RCC 7860 (cell line): Measurements from ENCODE around the gene TPRN.

Source experiments
- DNase-seq: peaks from one replicate; pipeline ENCODE4 v3.0.0-alpha.2; 2015; ENCODE audit warnings: low spot score
- FAIRE-seq: peaks from 2 replicates; lab custom pipeline; 2012; peaks lifted over from hg19 to GRCh38; lab: Jason Lieb, UNC

Gene TPRN

DNA sequence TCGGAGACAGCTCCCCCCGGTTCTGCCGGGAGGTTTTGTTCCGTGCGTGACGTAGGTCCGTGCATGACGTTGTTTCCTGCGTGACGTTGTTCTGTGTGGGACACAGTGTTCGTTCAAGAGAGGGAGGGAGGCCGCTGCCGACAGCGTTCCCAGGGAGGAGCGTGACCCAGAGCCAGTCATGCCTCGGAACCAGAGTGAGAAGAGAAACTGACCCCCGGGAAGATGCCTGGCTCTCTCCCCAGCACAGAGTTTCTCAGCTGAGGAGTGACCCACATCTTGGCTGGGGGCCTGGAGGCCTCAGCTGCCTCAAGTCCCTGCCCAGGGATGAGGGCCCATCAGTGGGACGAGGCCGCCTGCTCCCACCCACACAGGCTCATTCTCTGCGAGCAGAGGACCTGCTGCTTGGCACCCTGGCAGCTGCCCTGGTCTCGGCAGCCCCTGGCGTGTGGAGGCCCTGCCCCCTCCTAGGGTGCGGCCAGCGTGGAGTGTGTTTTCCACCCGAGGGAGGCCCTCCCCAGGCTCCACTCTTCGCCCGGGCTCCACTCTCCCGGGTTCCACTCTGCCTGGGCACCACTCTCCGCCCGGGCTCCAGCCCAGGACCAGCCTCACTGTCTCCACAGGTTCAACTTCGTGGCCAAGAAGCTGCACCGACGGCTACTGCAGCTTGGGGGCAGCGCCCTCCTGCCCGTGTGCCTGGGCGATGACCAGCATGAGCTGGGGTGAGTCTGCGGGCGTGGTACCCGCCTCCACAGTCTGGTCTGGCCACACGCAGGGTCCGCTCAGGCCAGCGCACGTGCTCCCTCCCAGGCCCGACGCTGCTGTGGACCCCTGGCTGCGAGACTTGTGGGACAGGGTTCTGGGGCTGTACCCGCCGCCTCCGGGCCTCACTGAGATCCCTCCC, 12.9 kb upstream of the TPRN start:
- FAIRE-seq (no peak), DNase-seq (no peak)

GRCh38 chr9:137212520-137212919, 12.0 kb upstream of the TPRN start:
- DNase-seq (no peak), FAIRE-seq (no peak)

DNA sequence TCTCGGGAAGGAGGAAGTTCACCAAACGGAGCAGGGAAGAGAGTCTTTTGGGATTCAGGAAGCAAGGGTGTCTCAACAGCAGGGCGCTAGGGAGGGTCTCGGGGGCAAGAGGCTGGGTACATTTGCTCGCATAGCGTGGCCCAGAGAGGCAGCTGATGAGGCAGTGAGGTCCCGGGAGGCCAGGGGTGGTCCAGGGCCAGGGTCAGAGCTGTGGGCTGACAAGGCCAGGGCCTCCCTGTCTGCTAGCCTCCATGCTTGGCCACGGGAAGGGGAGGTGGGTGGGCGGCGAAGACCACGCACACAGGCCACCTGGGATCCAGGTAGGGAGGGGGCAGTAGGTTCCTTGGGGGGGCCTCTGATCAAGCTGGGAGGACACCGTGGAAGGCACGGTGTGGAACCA, 11.0 kb upstream of the TPRN start:
- DNase-seq (no peak), FAIRE-seq (no peak)

DNA sequence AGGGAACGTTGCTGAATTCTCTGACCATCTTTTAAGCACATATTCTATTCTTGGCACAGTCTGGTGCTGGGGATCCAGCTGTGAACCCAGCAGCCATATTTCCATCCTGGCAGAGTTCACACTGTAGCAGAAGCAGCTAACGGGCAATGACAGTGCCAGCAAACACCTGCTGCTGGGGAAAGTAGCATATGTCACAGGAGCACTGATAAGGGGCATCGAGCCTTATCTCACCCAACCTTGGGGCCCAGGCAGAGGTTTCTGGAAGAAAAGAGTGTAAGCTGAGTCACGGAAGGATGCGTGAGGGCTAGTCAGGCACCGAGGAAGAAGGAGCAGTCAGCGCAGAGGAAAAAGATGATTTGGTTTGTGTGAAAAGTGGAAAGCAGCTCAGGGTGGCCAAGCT, 6.1 kb upstream of the TPRN start:
- no peak for DNase-seq
- FAIRE-seq = no peak

DNA sequence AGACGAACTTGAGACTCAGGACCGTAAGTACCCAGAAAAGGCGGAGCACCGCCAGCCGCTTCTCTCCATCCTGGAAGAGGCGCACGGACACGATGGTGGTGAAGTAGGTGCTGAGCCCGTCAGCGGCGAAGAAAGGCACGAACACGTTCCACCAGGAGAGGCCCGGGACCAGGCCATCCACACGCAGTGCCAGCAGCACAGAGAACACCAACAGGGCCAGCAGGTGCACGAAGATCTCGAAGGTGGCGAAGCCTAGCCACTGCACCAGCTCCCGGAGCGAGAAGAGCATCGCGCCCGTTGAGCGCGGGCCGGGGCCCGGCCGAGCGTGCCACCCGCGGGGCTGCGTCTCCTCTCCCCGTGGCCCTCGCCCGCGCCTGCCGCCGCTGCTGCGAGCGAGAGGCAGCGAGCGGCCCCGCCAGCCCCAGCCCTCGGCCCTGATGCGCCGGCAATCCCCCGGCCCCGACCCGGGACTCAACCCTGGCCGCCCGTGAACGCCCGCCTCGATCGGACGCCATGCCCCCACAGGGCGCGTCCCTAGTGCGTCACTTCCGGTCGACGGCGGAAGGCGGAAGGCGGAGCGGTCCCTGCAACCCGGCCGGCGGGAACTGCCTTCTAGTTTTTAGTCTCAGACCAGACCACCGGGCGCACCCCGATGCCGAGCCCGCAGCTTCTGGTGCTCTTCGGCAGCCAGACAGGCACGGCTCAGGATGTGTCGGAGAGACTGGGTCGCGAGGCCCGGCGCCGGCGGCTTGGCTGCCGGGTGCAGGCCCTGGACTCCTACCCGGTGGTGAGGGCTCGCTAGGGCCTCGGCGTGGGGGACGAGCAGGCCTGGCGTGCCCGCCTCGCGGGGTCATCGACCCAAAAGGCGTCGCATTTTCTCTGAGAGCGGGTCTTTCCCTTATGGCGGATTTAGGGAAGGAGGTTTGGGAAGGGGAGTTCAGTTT, 4.9 kb upstream of the TPRN start, which contains the start of the genes NDOR1 and TMEM203:
TSS of gene NDOR1 (plus strand) at position 575 of the 944 bp plus-strand sequence. CDS start at position 653, 78 bp downstream.
TSS of gene TMEM203 (minus strand) at position 523 of the 944 bp plus-strand sequence. CDS start at position 289, 234 bp downstream.
- peak; percentile 64 for DNase-seq
- FAIRE-seq = no peak

DNA sequence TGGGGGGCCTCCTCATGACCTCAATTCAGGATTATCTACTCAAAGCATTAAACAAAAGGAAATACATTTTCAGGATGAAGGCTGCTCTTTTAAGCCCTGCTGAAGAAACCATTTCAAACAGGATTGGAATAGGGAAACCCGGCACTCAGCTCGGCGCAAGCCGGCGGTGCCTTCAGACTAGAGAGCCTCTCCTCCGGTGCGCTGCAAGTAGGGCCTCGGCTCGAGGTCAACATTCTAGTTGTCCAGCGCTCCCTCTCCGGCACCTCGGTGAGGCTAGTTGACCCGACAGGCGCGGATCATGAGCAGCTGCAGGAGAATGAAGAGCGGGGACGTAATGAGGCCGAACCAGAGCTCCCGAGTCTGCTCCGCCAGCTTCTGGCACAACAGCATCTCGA, 4.2 kb upstream of the TPRN start:
- no peak for DNase-seq
- FAIRE-seq = no peak

DNA sequence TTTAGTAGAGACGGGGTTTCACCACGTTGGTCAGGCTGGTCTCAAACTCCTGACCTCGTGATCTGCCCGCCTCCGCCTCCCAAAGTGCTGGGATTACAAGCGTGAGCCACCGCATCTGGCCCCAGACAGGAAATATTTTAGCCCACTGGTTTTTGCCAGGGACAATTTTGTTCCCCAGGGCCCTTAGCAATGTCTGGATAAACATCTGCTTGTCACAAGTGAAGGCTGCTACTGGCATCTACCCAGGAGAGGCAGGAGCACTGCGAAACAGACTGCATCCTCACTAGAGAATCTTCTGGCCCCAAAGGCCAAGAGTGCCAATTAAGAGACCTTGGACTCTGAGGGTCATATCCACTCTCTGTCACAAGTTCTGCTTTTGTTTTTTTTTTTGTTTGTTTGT, 2.4 kb upstream of the TPRN start:
- FAIRE-seq (no peak), DNase-seq (no peak)

DNA sequence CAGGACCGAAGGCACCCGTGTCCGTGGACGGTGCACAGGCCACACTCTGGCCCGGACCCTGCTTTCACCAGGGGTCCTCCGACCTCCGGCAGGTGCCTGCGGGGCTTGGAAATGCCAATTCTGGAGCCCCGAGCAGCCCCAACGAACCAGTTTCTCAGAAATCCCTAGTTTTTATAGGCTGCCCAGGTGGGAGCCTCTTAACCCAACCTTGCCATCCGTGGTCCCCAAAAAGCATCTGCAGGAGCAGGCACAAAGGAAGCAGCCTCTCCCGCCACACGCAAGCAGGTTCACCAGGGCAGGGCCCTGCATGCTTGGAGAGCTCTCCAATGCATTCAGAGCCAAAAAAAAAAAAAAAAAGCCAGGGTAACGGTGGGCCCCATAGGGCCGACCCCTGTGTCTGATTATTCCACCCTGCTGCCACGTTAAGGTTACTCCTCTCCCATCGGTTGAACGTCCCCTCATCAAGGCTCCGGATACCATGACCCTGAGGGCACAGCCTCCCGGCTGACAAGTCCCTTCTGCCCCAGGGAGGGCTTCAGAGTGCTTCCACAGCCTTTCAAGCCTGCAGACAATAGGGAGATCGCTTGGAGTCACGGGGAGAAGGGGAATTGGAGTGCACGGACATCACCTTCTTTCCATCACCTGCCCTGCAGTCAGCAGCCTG, 796 bp upstream of the TPRN start:
- DNase-seq = no peak
- FAIRE-seq = no peak

GRCh38 chr9:137199411-137200121, 975 bp downstream of the TPRN start:
- FAIRE-seq = no peak

GRCh38 chr9:137198902-137199283, 1.6 kb downstream of the TPRN start:
- FAIRE-seq = no peak
- no peak for DNase-seq

More at GRCh38 chr9:137199411-137200121, 975 bp downstream of the TPRN start:
- DNase-seq = no peak

DNA sequence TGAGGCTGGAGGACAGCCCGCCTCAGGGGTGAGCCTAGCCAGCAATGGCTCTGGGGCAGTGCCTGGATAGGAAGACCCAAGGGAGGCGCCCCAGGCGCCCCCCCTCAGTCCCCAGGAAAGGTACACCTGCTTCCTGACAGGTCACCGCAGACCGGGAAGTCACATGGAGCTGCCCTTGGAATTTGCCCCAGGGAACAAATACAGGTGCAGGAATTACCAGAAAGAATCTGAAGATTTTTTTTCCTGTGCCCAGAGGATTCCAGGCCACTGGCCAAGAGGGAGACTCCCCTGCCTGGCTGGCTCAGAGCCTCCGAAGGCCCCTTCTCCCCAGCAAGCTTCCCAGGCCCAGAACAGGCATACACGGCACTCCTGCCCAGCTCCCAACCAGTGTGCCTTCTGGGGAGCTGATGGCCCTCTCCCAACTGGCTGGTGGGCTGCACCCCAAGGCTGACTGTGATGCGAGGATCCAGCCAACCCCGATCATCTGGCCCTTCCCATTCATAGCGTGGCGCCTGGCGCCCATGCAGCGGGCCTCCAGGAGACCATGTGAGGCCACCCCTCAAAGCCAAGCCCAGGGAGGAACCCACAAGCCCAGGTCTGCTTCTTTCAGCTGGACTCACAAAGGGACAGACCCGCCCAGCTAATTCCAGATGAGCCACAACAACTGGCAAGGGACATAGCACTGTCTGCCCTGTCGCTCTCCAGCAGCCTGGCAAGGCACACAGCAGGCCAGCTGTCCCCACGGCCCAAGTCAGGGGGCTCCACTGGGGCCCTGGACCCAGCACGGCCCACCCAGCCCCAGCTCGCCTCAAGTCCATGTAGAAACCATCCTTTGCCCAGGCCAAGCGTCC, 2.3 kb downstream of the TPRN start:
- FAIRE-seq (no peak), DNase-seq (no peak)

DNA sequence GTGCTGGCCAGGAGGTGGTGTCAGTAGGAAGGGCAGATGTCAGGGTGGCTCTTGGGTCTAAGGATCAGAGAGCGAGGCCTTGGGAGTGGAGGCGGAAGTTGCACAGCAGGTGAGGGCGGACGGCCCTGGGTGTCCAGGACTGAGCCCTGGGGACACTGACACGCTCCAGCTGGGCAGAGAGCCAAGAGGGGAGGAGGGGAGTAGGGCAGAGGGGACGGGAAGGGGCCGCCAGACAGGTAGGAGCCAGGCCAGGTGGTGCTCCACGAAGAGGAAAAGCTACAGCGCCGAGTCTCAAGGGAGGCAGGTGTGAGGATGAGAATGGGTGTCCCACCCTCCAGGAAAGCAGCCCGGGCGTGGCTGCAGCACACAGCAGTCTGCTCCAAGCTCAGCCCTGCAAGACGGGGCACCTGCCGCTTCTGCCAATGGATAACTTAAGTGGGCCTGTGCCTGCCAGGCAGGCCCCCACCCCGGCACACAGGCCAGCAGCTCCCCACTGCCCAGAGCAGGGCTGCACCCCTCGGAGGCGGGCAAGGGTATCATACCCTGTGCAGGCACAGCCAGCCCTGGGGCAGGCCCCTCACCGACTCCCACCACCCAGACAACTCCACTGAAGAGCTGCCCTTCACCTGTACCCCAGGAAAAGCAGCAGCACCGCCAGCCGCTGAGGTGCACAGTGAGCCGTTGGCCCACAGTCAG, 4.9 kb downstream of the TPRN start:
- FAIRE-seq = no peak

DNA sequence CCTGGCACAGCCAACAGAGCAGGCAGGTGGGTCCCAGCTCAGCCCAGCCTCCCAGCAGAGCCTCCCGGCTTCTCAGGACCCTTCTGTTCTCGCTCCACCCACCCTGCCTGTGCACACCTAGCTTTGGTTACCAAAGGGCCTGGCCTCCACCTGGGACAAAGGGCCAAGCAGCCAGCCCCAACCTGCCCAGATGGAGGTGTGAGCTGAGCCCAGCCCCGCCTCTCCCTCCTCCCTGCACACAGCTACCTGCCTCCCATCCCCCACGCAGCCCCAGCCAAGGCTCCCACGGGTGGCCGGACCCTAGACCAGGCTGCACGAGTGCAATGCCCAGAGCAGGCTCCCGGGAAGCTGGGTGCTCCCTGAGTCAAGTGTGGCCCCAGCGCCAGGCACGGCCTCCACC, 5.6 kb downstream of the TPRN start:
- FAIRE-seq = no peak
- no peak for DNase-seq

More for the DNA sequence above, 4.9 kb downstream of the TPRN start:
- DNase-seq = no peak

GRCh38 chr9:137194388-137194787, 6.2 kb downstream of the TPRN start:
- FAIRE-seq = no peak
- DNase-seq = peak; percentile 10

DNA sequence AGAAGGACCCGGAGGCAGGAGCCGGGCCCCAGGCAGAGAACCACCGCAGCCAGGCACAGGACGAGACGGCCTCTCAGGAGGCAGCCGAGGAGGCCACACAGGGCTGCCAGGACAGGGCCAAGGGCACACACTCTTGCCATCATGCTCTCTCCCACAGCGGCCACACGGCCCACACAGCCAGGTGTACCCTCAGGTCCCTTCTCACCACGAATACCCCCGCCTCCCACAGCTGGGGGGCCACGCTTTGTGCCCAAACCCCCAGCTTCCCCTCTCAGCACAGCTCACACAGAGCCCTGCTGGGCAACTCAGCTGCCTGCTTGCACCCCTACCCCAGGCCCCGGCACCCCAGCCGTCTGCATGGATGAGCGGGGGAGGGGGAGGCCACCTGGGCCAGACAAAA, 6.8 kb downstream of the TPRN start:
- DNase-seq = no peak
- FAIRE-seq = no peak

GRCh38 chr9:137192859-137193258, 7.7 kb downstream of the TPRN start:
- FAIRE-seq (no peak), DNase-seq (no peak)

GRCh38 chr9:137192448-137192780, 8.1 kb downstream of the TPRN start:
- DNase-seq = no peak
- FAIRE-seq = no peak

DNA sequence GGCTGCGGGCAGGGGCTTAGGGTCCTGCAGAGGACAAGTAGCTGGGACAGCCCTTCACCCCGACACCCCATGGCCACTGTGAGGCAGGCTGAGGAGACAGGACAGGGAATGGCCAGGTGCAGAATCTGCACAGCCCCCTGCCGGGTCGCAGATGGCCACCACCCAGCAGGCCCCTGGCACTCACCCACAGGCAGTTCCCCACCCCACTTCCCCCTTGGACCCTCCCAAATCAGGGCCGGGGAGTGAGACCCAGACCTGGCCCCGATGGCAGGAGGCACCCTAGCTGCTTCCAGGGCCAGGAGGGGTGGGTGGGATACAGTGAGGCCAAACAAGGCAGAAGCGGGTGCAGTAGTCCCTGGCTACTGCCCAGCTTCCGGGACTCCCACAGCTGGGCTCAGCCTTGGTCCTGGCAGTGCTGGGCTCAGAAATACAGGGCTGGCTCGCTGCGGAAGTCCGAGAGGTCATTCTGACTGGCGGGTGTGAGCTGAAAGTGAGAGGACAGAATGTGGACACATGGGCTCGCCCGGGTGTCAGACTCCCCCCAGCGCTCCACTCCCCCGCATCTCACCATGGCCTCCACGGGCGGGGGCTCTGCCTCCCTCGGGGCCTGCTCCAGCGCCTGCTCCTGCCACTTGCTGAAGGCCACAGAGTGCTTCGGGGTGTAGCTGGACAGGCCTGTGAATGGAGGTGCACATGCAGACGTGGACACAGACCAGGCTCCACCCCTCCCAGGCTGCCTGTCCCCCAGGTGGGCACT, 8.7 kb downstream of the TPRN start:
- no peak for FAIRE-seq
- no peak for DNase-seq
